Prostate gland (tissue), 2 donors: ENCODE results near the gene TFAP2E.

Experiments used
- CTCF ChIP-seq, 4 experiments: fragments of 200-600 bp in 2 of 4; fragments of 450-650 bp in 2 of 4; sonication (generic) in 2 of 4; IDR thresholded peaks; 1 replicate in 3 of 4; 2 replicates in 1 of 4; pipeline ENCODE4 v1.5.1; 2016 to 2019; ENCODE audit warnings: antibody characterized with exemption in 4 of 4, mild to moderate bottlenecking in 2 of 4, moderate library complexity in 2 of 4
- POLR2A ChIP-seq: fragments of 450-650 bp; IDR thresholded peaks from one replicate; pipeline ENCODE4 v1.6.1; 2016; ENCODE audit warnings: antibody characterized with exemption, mild to moderate bottlenecking

- TF ChIP-seq CTCF (IDR thresholded peaks at IDR 0.05): no peak
- TF ChIP-seq POLR2A: no peak
These were observed 60.4 kb downstream of the TFAP2E start for GRCh38 chr1:35633547-35633946.
